ENCODE results near the gene CR2.

The CR2 gene

GRCh38 chr1:207412845-207413244, 41.3 kb upstream of the CR2 start:
- no peak overlapping the region for H3K4me3 ChIP-seq (ENCODE audit: low read depth, low read length)

GRCh38 chr1:207414606-207415108, 39.5 kb upstream of the CR2 start:
- no peak overlapping the region for H3K4me2 ChIP-seq (ENCODE audit: low read length)
- no peaks in the 10 kb centered on the region for H3K9me3 ChIP-seq (ENCODE audit: control insufficient read depth, low read length)
- no peaks in the 10 kb centered on the region for H3K27me3 ChIP-seq (ENCODE audit: control insufficient read depth, insufficient read depth, low read length)
- H2AFZ ChIP-seq, result no peak overlapping the region
- no peaks in the 10 kb centered on the region for H3K4me1 ChIP-seq
- H3K9ac ChIP-seq, result no peak overlapping the region
- no peak for TF ChIP-seq CTCF (IDR thresholded peaks at IDR 0.05)
- H3K79me2 ChIP-seq, result no peaks in the 10 kb centered on the region
- H3K27ac ChIP-seq, result no peak overlapping the region
- no peak overlapping the region for H3K4me3 ChIP-seq (ENCODE audit: low read depth, low read length)
- H3K36me3 ChIP-seq (ENCODE audit: control insufficient read depth, insufficient read depth, low read length), result no peaks in the 10 kb centered on the region

More at GRCh38 chr1:207412845-207413244, 41.3 kb upstream of the CR2 start:
- H3K27me3 ChIP-seq (ENCODE audit: control insufficient read depth, insufficient read depth, low read length), result no peaks in the 10 kb centered on the region
- H3K9ac ChIP-seq, result no peak overlapping the region
- TF ChIP-seq CTCF (IDR thresholded peaks at IDR 0.05), result no peak
- no peaks in the 10 kb centered on the region for H3K79me2 ChIP-seq
- H3K36me3 ChIP-seq (ENCODE audit: control insufficient read depth, insufficient read depth, low read length), result no peaks in the 10 kb centered on the region
- H3K4me2 ChIP-seq (ENCODE audit: low read length), result no peak overlapping the region
- no peaks in the 10 kb centered on the region for H3K9me3 ChIP-seq (ENCODE audit: control insufficient read depth, low read length)
- no peak overlapping the region for H2AFZ ChIP-seq
- H3K27ac ChIP-seq, result no peak overlapping the region
- H3K4me1 ChIP-seq, result no peaks in the 10 kb centered on the region

GRCh38 chr1:207417076-207417475, 37.1 kb upstream of the CR2 start:
- H3K79me2 ChIP-seq, result no peaks in the 10 kb centered on the region
- TF ChIP-seq CTCF (IDR thresholded peaks at IDR 0.05), result no peak
- no peaks in the 10 kb centered on the region for H3K9me3 ChIP-seq (ENCODE audit: control insufficient read depth, low read length)

GRCh38 chr1:207418351-207418750, 35.8 kb upstream of the CR2 start:
- no peaks in the 10 kb centered on the region for H3K4me1 ChIP-seq
- H3K9ac ChIP-seq, result no peak overlapping the region
- no peaks in the 10 kb centered on the region for H3K27me3 ChIP-seq (ENCODE audit: control insufficient read depth, insufficient read depth, low read length)
- no peaks in the 10 kb centered on the region for H3K9me3 ChIP-seq (ENCODE audit: control insufficient read depth, low read length)
- no peak overlapping the region for H2AFZ ChIP-seq
- no peak overlapping the region for H3K4me3 ChIP-seq (ENCODE audit: low read depth, low read length)
- no peak overlapping the region for H3K4me2 ChIP-seq (ENCODE audit: low read length)
- H3K79me2 ChIP-seq, result no peaks in the 10 kb centered on the region
- TF ChIP-seq CTCF (IDR thresholded peaks at IDR 0.05), result no peak
- H3K36me3 ChIP-seq (ENCODE audit: control insufficient read depth, insufficient read depth, low read length), result no peaks in the 10 kb centered on the region
- no peak overlapping the region for H3K27ac ChIP-seq

More at GRCh38 chr1:207417076-207417475, 37.1 kb upstream of the CR2 start:
- no peak overlapping the region for H2AFZ ChIP-seq
- no peaks in the 10 kb centered on the region for H3K36me3 ChIP-seq (ENCODE audit: control insufficient read depth, insufficient read depth, low read length)
- no peak overlapping the region for H3K4me3 ChIP-seq (ENCODE audit: low read depth, low read length)
- H3K27ac ChIP-seq, result no peak overlapping the region
- H3K4me1 ChIP-seq, result no peaks in the 10 kb centered on the region
- H3K27me3 ChIP-seq (ENCODE audit: control insufficient read depth, insufficient read depth, low read length), result no peaks in the 10 kb centered on the region
- H3K4me2 ChIP-seq (ENCODE audit: low read length), result no peak overlapping the region
- H3K9ac ChIP-seq, result no peak overlapping the region

GRCh38 chr1:207420109-207420508, 34.0 kb upstream of the CR2 start:
- Histone ChIP-seq H3K79me2 (no peaks in the 10 kb centered on the region), H3K4me2 (ENCODE audit: low read length) (no peak overlapping the region), H2AFZ (no peak overlapping the region), H3K9me3 (ENCODE audit: control insufficient read depth, low read length) (no peaks in the 10 kb centered on the region), H3K27ac (no peak overlapping the region), H3K36me3 (ENCODE audit: control insufficient read depth, insufficient read depth, low read length) (no peaks in the 10 kb centered on the region), H3K4me3 (ENCODE audit: low read depth, low read length) (no peak overlapping the region), H3K4me1 (no peaks in the 10 kb centered on the region), H3K9ac (no peak overlapping the region), H3K27me3 (ENCODE audit: control insufficient read depth, insufficient read depth, low read length) (no peaks in the 10 kb centered on the region)
- TF ChIP-seq CTCF (IDR thresholded peaks at IDR 0.05), result no peak

Measured in parathyroid adenoma (tissue), 2 donors.